ENCODE measurements around the gene USP34.

Gene USP34

GRCh38 chr2:61350777-61351176 lies 120.1 kb downstream of the USP34 start:
- no peak for TF ChIP-seq CTCF (IDR thresholded peaks at IDR 0.05; ENCODE audit: low read depth, low read length)
- TF ChIP-seq POLR2A (IDR thresholded peaks at IDR 0.05; ENCODE audit: extremely low read depth, insufficient read length) = no peak
- no peak for TF ChIP-seq MYC (IDR thresholded peaks at IDR 0.05; ENCODE audit: low read depth, low read length)
- TF ChIP-seq MAX (IDR thresholded peaks at IDR 0.05; ENCODE audit: low read depth, low read length) = no peak
- H3K4me3 ChIP-seq (ENCODE audit: low read depth, low read length) = no peak overlapping the region
- no peak for DNase-seq (ENCODE audit: low read depth)

GRCh38 chr2:61343141-61343540 lies 127.7 kb downstream of the USP34 start:
- TF ChIP-seq POLR2A (IDR thresholded peaks at IDR 0.05; ENCODE audit: extremely low read depth, insufficient read length) = no peak
- TF ChIP-seq MYC (IDR thresholded peaks at IDR 0.05; ENCODE audit: low read depth, low read length) = no peak
- no peak for TF ChIP-seq MAX (IDR thresholded peaks at IDR 0.05; ENCODE audit: low read depth, low read length)
- TF ChIP-seq CTCF (IDR thresholded peaks at IDR 0.05; ENCODE audit: low read depth, low read length) = no peak
- no peak overlapping the region for H3K4me3 ChIP-seq (ENCODE audit: low read depth, low read length)
- DNase-seq (ENCODE audit: low read depth) = no peak

GRCh38 chr2:61340242-61340641 lies 130.6 kb downstream of the USP34 start:
- DNase-seq (ENCODE audit: low read depth) = no peak
- H3K4me3 ChIP-seq (ENCODE audit: low read depth, low read length) = no peak overlapping the region
- TF ChIP-seq POLR2A (IDR thresholded peaks at IDR 0.05; ENCODE audit: extremely low read depth, insufficient read length) = no peak
- no peak for TF ChIP-seq MAX (IDR thresholded peaks at IDR 0.05; ENCODE audit: low read depth, low read length)
- no peak for TF ChIP-seq MYC (IDR thresholded peaks at IDR 0.05; ENCODE audit: low read depth, low read length)
- no peak for TF ChIP-seq CTCF (IDR thresholded peaks at IDR 0.05; ENCODE audit: low read depth, low read length)

GRCh38 chr2:61338447-61338846 lies 132.4 kb downstream of the USP34 start:
- TF ChIP-seq CTCF (IDR thresholded peaks at IDR 0.05; ENCODE audit: low read depth, low read length) (no peak), MYC (IDR thresholded peaks at IDR 0.05; ENCODE audit: low read depth, low read length) (no peak), POLR2A (IDR thresholded peaks at IDR 0.05; ENCODE audit: extremely low read depth, insufficient read length) (no peak), MAX (IDR thresholded peaks at IDR 0.05; ENCODE audit: low read depth, low read length) (no peak)
- no peak for DNase-seq (ENCODE audit: low read depth)
- H3K4me3 ChIP-seq (ENCODE audit: low read depth, low read length) = no peak overlapping the region

- no peak for TF ChIP-seq MYC (IDR thresholded peaks at IDR 0.05; ENCODE audit: low read depth, low read length)
- no peak for DNase-seq (ENCODE audit: low read depth)
- no peak overlapping the region for H3K4me3 ChIP-seq (ENCODE audit: low read depth, low read length)
Measured at GRCh38 chr2:61335187-61335586, 135.7 kb downstream of the USP34 start.

- no peak for TF ChIP-seq MAX (IDR thresholded peaks at IDR 0.05; ENCODE audit: low read depth, low read length)
- TF ChIP-seq POLR2A (IDR thresholded peaks at IDR 0.05; ENCODE audit: extremely low read depth, insufficient read length) = no peak
- no peak for TF ChIP-seq MYC (IDR thresholded peaks at IDR 0.05; ENCODE audit: low read depth, low read length)
- no peak for TF ChIP-seq CTCF (IDR thresholded peaks at IDR 0.05; ENCODE audit: low read depth, low read length)
- no peak overlapping the region for H3K4me3 ChIP-seq (ENCODE audit: low read depth, low read length)
- DNase-seq (ENCODE audit: low read depth) = no peak
Measured at GRCh38 chr2:61334466-61334865, 136.4 kb downstream of the USP34 start.

Measured in NB4 (cell line).